Spleen (tissue), 13 donors: Measurements from ENCODE around the gene OR10A5. TPM values are rescaled to one million over a fixed set of nuclear protein-coding genes. Genes with fewer than 3 reads are reported as not detected.
"Not testable (repeated sequence)": the region's sequence is repeated elsewhere in the genome, so short reads cannot be mapped to it uniquely, and the experiment has no call there.

Experiments used
- DNase-seq: peaks from one replicate; pipeline ENCODE4 v3.0.0-alpha.2; 2020
- H3K27ac ChIP-seq, 8 donors: fragments of 200-600 bp; sonication (generic) in 7 of 8; 1 replicate in 4 of 8; 2 replicates in 4 of 8; pipeline versions ENCODE4 v1.5.0 to v1.8.0; 2016 to 2021; ENCODE audit warnings: inconsistent platforms in 4 of 8, mild to moderate bottlenecking in 4 of 8, moderate library complexity in 1 of 8
- H3K27me3 ChIP-seq, 7 donors: fragments of 200-600 bp; sonication (generic) in 6 of 7; replicated peaks in 1 of 7; 1 replicate in 4 of 7; 2 replicates in 3 of 7; pipeline versions ENCODE4 v1.5.0 to v1.8.0; 2016 to 2021; ENCODE audit warnings: inconsistent platforms in 3 of 7, mild to moderate bottlenecking in 1 of 7
- H3K36me3 ChIP-seq, 6 donors: fragments of 200-600 bp; sonication (generic) in 5 of 6; 1 replicate in 4 of 6; 2 replicates in 2 of 6; pipeline versions ENCODE4 v1.5.0 to v1.8.0; 2016 to 2021; ENCODE audit warnings: inconsistent platforms in 2 of 6
- H3K4me1 ChIP-seq, 6 donors: fragments of 200-600 bp; sonication (generic) in 5 of 6; 1 replicate in 3 of 6; 2 replicates in 3 of 6; pipeline versions ENCODE4 v1.5.0 to v1.8.0; 2016 to 2021; ENCODE audit warnings: inconsistent platforms in 3 of 6
- H3K4me3 ChIP-seq, 8 donors: fragments of 200-600 bp; sonication (generic) in 7 of 8; 1 replicate in 4 of 8; 2 replicates in 4 of 8; pipeline versions ENCODE4 v1.5.0 to v1.8.0; 2016 to 2021; ENCODE audit warnings: inconsistent platforms in 4 of 8, mild to moderate bottlenecking in 4 of 8, moderate library complexity in 2 of 8
- H3K9me3 ChIP-seq, 8 donors: fragments of 200-600 bp; sonication (generic) in 7 of 8; 1 replicate in 4 of 8; 2 replicates in 4 of 8; pipeline versions ENCODE4 v1.5.0 to v1.8.0; 2016 to 2021; ENCODE audit warnings: inconsistent platforms in 4 of 8
- POLR2A ChIP-seq, 3 donors: fragments of 450-650 bp; IDR thresholded peaks; one replicate each; pipeline ENCODE4 v1.5.1; 2017; ENCODE audit warnings: antibody characterized with exemption in 3 of 3, mild to moderate bottlenecking in 1 of 3
- POLR2AphosphoS5 ChIP-seq, 3 donors: sonication (generic); formaldehyde crosslinking; IDR thresholded peaks; one replicate each; pipeline ENCODE4 v1.5.1; 2017; ENCODE audit warnings: antibody characterized with exemption in 3 of 3
- WGBS, 5 donors: extraction: QIAGEN DNeasy Blood & Tissue Kit in 3 of 5; methylation state at CpG; one replicate each; pipeline versions ENCODE4 v1.1.5 to v1.1.7; 2013 to 2018; 5-methylcytosine and 5-hydroxymethylcytosine counted together
- intact Hi-C: fragments of 100-400 bp; cut with DNase I; formaldehyde crosslinking; loops from one replicate; pipeline ENCODE4 v1.15.0; 2023; ENCODE audit warnings: low total_unique reads
- long read RNA-seq, 2 donors: transcript quantifications; one replicate each; lab custom pipeline, GENCODE V29; 2026
- polyA plus RNA-seq, 3 donors: library from polyadenylated mRNA; stranded (reverse); fragments of 200-250 nt; gene quantifications; one replicate each; pipeline ENCODE4 v1.2.1, GENCODE V29; 2013
- total RNA-seq, 7 donors: library from RNA; depleted of rRNA in 3 of 7; stranded (reverse); fragments of >200 nt in 3 of 7; fragmentation: NEBNext Ultra II Directional in 4 of 7; extraction: Animal tissue kit (Norgen Biotek cat#: 25700) in 4 of 7; gene quantifications; one replicate each; pipeline versions ENCODE4 v1.1.0 to v1.2.1, GENCODE V29; 2016 to 2021
- TF ChIP-seq, protein P1 (sequence below), 11 experiments: fragments of 200-600 bp in 7 of 11; fragments of 450-650 bp in 4 of 11; sonication (generic) in 4 of 11; IDR thresholded peaks in 8 of 11; conservative IDR thresholded peaks in 3 of 11; 1 replicate in 7 of 11; 2 replicates in 4 of 11; pipeline versions ENCODE4 v1.4.0 to v1.8.0; 2016 to 2021; ENCODE audit warnings: antibody characterized with exemption in 11 of 11, inconsistent platforms in 4 of 11, mild to moderate bottlenecking in 1 of 11
- donor health status: healthy with polysubstance abuse.
- donor health status: DM: no; HTN: no; CAD: no; lungs with moderate emphysema.
- donor health status: DM: no; HTN: no; CAD: no.
- donor health status: Bipolar disorder and iron deficiency.
- donor health status: healthy.
- donor health status: DM: no; HTN: no; CAD: no.
- donor health status: DM: yes; HTN: yes; CAD: no.

OR10A5 gene, protein sequence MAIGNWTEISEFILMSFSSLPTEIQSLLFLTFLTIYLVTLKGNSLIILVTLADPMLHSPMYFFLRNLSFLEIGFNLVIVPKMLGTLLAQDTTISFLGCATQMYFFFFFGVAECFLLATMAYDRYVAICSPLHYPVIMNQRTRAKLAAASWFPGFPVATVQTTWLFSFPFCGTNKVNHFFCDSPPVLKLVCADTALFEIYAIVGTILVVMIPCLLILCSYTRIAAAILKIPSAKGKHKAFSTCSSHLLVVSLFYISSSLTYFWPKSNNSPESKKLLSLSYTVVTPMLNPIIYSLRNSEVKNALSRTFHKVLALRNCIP
- total RNA-seq = not detected
- polyA plus RNA-seq = not detected
- long read RNA-seq, donor 1 = 0 reads
- long read RNA-seq, donor 2 = 0 reads

DNA sequence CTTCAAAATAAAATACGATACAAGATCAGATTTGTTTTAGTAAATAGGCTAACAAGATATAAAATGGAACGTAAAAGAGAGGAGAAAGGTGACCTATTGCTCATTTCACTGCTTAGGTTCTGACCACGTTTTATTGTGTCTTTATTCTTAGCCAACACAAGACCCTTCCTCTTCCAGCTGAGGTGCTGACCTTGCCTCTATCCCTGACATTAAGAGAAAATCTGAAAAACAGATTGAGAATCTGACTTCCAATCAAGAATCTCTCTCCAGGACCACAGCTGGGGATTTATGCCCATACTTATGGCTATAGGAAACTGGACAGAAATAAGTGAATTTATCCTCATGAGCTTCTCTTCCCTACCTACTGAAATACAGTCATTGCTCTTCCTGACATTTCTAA is at the start of gene OR10A5:
TSS of gene OR10A5 (plus strand) at position 301 of the 400 bp plus-strand sequence. CDS start at position 301, 0 bp downstream.
- Histone ChIP-seq H3K4me3 (no peak within 1 kb of the TSS), H3K27ac (no peak within 1 kb of the TSS), H3K36me3 (no peaks in the 10 kb centered on the region), H3K9me3 (peaks cover 0 to 7% (median 0%) of the 10 kb centered on the region in 8 donors), H3K27me3 (no peaks in the 10 kb centered on the region), H3K4me1 (no peaks in the 10 kb centered on the region)
- TF ChIP-seq POLR2A (IDR thresholded peaks at IDR 0.05) (no peak), POLR2AphosphoS5 (IDR thresholded peaks at IDR 0.05) (no peak)
- TF ChIP-seq, protein P1, sequence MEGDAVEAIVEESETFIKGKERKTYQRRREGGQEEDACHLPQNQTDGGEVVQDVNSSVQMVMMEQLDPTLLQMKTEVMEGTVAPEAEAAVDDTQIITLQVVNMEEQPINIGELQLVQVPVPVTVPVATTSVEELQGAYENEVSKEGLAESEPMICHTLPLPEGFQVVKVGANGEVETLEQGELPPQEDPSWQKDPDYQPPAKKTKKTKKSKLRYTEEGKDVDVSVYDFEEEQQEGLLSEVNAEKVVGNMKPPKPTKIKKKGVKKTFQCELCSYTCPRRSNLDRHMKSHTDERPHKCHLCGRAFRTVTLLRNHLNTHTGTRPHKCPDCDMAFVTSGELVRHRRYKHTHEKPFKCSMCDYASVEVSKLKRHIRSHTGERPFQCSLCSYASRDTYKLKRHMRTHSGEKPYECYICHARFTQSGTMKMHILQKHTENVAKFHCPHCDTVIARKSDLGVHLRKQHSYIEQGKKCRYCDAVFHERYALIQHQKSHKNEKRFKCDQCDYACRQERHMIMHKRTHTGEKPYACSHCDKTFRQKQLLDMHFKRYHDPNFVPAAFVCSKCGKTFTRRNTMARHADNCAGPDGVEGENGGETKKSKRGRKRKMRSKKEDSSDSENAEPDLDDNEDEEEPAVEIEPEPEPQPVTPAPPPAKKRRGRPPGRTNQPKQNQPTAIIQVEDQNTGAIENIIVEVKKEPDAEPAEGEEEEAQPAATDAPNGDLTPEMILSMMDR (IDR thresholded peaks at IDR 0.05 in 8 of 11, conservative IDR thresholded peaks at IDR 0.05 in 3 of 11) = no peak
- 67 to 85% (median 77%) methylated on average over 3 of the region's 3 CpGs for WGBS, 5 donors
- DNase-seq = no peak
- intact Hi-C loops = no loop called here

GRCh38 chr11:6799402-6799801 is 46.1 kb upstream of the OR10A5 start, which contains the start of gene OR6A2:
OR6A2 (minus strand) TSS chr11:6799689; CDS start chr11:6795708, 3,981 bp downstream.
- peaks cover 0 to 20% (median 12%) of the 10 kb centered on the region in 8 donors for H3K9me3 ChIP-seq
- no peak within 1 kb of the TSS for H3K27ac ChIP-seq
- H3K4me3 ChIP-seq = no peak within 1 kb of the TSS
- H3K4me1 ChIP-seq = no peaks in the 10 kb centered on the region
- WGBS, 5 donors = 65 to 93% (median 83%) methylated on average over 1 of the region's 1 CpG
- intact Hi-C loops = no loop called here
- H3K27me3 ChIP-seq = peaks cover 0 to 3% (median 0%) of the 10 kb centered on the region in 7 donors
- no peak for DNase-seq
- no peaks in the 10 kb centered on the region for H3K36me3 ChIP-seq
- TF ChIP-seq POLR2AphosphoS5 (IDR thresholded peaks at IDR 0.05) (no peak), POLR2A (IDR thresholded peaks at IDR 0.05) (no peak)
- TF ChIP-seq, protein P1 (IDR thresholded peaks at IDR 0.05 in 8 of 11, conservative IDR thresholded peaks at IDR 0.05 in 3 of 11) = no peak

- H3K4me3 ChIP-seq, H3K27ac ChIP-seq, H3K36me3 ChIP-seq, H3K4me1 ChIP-seq, DNase-seq, H3K27me3 ChIP-seq, intact Hi-C loops: not testable (repeated sequence)
- peaks cover 0 to 20% (median 12%) of the 10 kb centered on the region in 8 donors for H3K9me3 ChIP-seq
Measured at GRCh38 chr11:6801075-6801474, 44.4 kb upstream of the OR10A5 start.

- no peaks in the 10 kb centered on the region for H3K36me3 ChIP-seq
- 15 to 21% (median 17%) methylated on average over 6 of the region's 6 CpGs for WGBS, 5 donors
- H3K4me1 ChIP-seq = peaks cover 0 to 5% (median 0%) of the 10 kb centered on the region in 6 donors
- H3K27me3 ChIP-seq = peaks cover 0 to 32% (median 0%) of the 10 kb centered on the region in 7 donors
- no peak overlapping the region for H3K27ac ChIP-seq
- DNase-seq = no peak
- H3K4me3 ChIP-seq = no peak overlapping the region
- intact Hi-C loops = no loop called here
- no peaks in the 10 kb centered on the region for H3K9me3 ChIP-seq
- TF ChIP-seq POLR2AphosphoS5 (IDR thresholded peaks at IDR 0.05) (no peak), POLR2A (IDR thresholded peaks at IDR 0.05) (no peak)
- TF ChIP-seq, protein P1 (IDR thresholded peaks at IDR 0.05 in 8 of 11, conservative IDR thresholded peaks at IDR 0.05 in 3 of 11) = peak; percentile 47 to 85 (median 72)
Measured at GRCh38 chr11:6812390-6813005, 33.0 kb upstream of the OR10A5 start.
